ENCODE results near the gene NR6A1. TPM values are rescaled to one million over a fixed set of nuclear protein-coding genes. Genes with fewer than 3 reads are reported as not detected.

The NR6A1 gene
- total and polyA plus RNA-seq, 2 of the 8 experiments (the other 6 are each of a cell fraction or from before 2014, with no cell fraction given), result 93.2 to 237 TPM

DNA sequence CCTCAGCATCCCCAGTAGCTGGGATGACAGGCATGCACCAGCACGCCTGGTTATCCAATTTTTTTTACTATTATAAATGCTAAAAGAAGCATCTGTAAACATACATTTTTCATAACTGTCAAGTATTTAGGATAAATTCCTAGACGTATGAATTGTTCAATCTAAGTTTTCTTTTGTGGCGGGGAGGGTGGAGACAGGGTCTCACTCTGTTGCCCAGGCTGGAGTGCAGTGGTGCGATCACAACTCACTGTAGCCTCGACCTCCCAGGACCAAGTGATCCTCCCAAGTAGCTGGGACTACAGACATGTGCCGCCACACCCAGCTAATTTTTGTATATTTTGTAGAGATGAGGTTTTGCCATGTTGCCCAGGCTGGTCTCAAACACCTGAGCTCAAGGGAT is 52.2 kb downstream of the NR6A1 start (continued):
- no peak for TF ChIP-seq CBX8 (IDR thresholded peaks at IDR 0.05; ENCODE audit: borderline replicate concordance, low read depth, low read length)
- TF ChIP-seq SP1 (IDR thresholded peaks at IDR 0.05; ENCODE audit: low read depth, low read length), result no peak
- no peak for TF ChIP-seq RAD21 (IDR thresholded peaks at IDR 0.05 in 1 of 2, conservative IDR thresholded peaks at IDR 0.05 in 1 of 2; ENCODE audit: low read depth in 2 of 2, low read length in 2 of 2)
- no peak for TF ChIP-seq RFX5 (IDR thresholded peaks at IDR 0.05; ENCODE audit: borderline replicate concordance, low read depth, low read length)
- no peak for TF ChIP-seq EP300 (IDR thresholded peaks at IDR 0.05; ENCODE audit: borderline replicate concordance in 1 of 2, low read depth in 2 of 2, low read length in 2 of 2)
- no peak for TF ChIP-seq HDAC6 (IDR thresholded peaks at IDR 0.05; ENCODE audit: low read depth, low read length)
- no peak for TF ChIP-seq RNF2 (IDR thresholded peaks at IDR 0.05; ENCODE audit: borderline replicate concordance, low read depth, low read length, missing control alignments, poor library complexity, severe bottlenecking)
- no peak for TF ChIP-seq CBX5 (IDR thresholded peaks at IDR 0.05; ENCODE audit: low read depth, low read length)

Measured in H1 (cell line).